ENCODE results near the gene RHO. TPM values are rescaled to one million over a fixed set of nuclear protein-coding genes. Genes with fewer than 3 reads are reported as not detected.
A peak's percentile ranks its signal among the peaks of the same experiment; 100 is the strongest.

Gene RHO
- total and polyA plus RNA-seq, 3 experiments from 2014 or later = not detected

DNA sequence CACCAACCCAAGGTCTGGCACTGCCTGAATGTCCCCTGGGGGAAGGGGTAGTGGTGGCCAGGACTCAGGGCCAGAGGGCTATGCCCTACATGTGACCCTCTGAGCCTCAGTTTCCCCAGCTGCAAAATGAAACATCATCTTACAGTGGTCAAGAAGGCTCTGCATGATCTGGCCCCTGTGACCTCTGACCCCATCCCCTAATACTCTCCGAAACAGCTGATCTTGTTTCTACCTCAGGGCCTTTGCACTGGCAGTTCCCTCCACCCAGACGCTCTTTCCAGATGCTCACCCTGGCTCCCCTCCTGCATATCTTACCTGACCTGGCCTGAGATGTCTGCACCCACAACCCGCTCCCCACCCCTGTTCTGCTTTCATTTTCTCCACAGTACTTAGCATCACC, 56.2 kb downstream of the RHO start:
- Histone ChIP-seq H3K9me3 (ENCODE audit: low read length) (no peaks in the 10 kb centered on the region), H3K36me3 (ENCODE audit: insufficient read depth, low read length) (no peaks in the 10 kb centered on the region), H3K4me1 (ENCODE audit: insufficient read depth, low read length) (peaks cover 1% of the 10 kb centered on the region), H3K27me3 (ENCODE audit: insufficient read depth, low read length, poor library complexity, severe bottlenecking) (no peaks in the 10 kb centered on the region), H3K27ac (ENCODE audit: low read depth, low read length) (no peak overlapping the region), H3K4me3 (ENCODE audit: low read length) (no peak overlapping the region)
- ChIA-PET POLR2A (no interaction called here), CTCF (no interaction called here)
- no peak overlapping the region for H3K4me3 Mint-ChIP-seq
- no peaks in the 10 kb centered on the region for H3K27me3 Mint-ChIP-seq
- peaks cover 11 to 16% (median 12%) of the 10 kb centered on the region in 3 donors for H3K4me1 Mint-ChIP-seq
- no peak for DNase-seq
- H3K36me3 Mint-ChIP-seq = peaks cover 2 to 30% (median 4%) of the 10 kb centered on the region in 3 donors
- H3K27ac Mint-ChIP-seq = peak overlapping the region in 4 of 8 donors; percentile 29 to 79 (median 64)
- H3K9me3 Mint-ChIP-seq = no peaks in the 10 kb centered on the region

Other genes starting within 250 kb of the RHO start
- 10 to 100 TPM; 64.3 to 64.6 TPM for gene HMCES, start 249.8 kb upstream of the RHO start, total RNA-seq
- 97.9 TPM for gene HMCES, start 249.8 kb upstream of the RHO start, polyA plus RNA-seq
- under 1 TPM; 0.39 to 0.40 TPM for gene EFCAB12, start 100.0 kb upstream of the RHO start, total RNA-seq
- gene EFCAB12, start 100.0 kb upstream of the RHO start, polyA plus RNA-seq = 0.21 TPM
- 10 to 100 TPM; 48.0 to 48.1 TPM for gene MBD4, start 88.7 kb upstream of the RHO start, total RNA-seq
- 33.2 TPM for gene MBD4, start 88.7 kb upstream of the RHO start, polyA plus RNA-seq
- 10 to 100 TPM; 16.4 to 16.5 TPM for gene IFT122, start 88.4 kb upstream of the RHO start, total RNA-seq
- 4.3 TPM for gene IFT122, start 88.4 kb upstream of the RHO start, polyA plus RNA-seq
- gene H1-8, start 14.5 kb downstream of the RHO start, total RNA-seq = not detected
- not detected for gene H1-8, start 14.5 kb downstream of the RHO start, polyA plus RNA-seq
- 10 to 100 TPM; 12.1 to 15.2 TPM for gene PLXND1, start 78.0 kb downstream of the RHO start, total RNA-seq
- 17.3 TPM for gene PLXND1, start 78.0 kb downstream of the RHO start, polyA plus RNA-seq